ENCODE results near the gene SNX19.

SNX19 gene

DNA sequence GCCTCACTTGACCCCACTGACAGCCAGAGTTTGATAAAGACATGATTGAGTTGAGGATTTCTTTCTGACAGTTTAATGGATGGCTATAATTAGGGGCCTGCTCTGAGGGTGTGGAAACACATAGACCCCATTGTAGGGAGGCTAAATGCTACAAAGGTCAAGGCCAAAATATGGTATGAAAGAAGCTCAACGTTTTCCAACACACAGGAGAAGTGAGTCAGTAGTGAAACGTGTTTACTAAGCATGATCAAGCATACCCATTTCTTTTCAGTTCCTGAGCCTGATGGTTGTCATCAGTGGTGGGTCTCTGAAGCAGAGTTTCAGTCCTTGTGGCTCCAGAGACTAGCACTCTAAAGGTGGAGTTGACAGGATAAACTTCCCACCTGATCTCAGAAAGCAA lies 69.7 kb downstream of the SNX19 start:
- FAIRE-seq (no peak), DNase-seq (ENCODE audit: low spot score) (no peak)

DNA sequence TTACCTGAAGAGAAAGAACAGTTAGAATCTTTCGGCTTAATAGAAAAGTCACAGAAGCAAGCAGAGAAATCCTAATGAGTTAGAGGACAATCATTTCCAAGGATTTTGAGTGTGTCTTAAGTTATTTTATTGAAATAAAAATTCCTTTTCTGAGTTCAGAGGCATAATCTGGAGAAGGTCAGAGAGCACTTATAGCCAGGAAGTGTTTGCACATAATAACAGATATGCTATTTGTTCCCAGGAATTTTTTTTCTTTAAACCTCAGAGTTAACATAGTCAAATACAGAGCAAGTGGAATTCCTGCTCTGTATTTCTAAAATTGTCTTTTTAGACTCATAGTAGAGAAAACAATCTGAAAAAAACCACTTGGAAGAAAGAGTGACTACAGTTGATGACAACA lies 74.3 kb downstream of the SNX19 start:
- FAIRE-seq (no peak), DNase-seq (ENCODE audit: low spot score) (no peak)

DNA sequence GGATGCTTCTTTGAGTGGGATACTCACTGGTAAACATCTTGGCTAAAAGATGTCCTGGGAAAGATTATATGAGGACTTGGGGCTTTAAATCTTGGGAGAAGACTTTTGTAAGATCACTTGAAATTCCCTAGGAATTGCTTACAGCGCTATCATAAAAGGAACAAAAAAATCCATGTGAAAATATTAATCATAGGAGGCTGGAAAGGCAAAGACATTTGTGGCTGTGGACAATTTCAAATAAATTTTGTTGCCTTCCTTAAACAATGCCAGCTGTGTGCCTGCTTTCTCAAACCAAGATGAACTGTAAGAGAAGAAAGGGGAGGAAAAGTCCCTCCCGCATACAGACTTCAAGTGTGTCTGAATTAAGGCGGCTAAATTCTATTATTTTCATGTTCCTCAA lies 75.6 kb downstream of the SNX19 start:
- DNase-seq (ENCODE audit: low spot score), result no peak
- no peak for FAIRE-seq

DNA sequence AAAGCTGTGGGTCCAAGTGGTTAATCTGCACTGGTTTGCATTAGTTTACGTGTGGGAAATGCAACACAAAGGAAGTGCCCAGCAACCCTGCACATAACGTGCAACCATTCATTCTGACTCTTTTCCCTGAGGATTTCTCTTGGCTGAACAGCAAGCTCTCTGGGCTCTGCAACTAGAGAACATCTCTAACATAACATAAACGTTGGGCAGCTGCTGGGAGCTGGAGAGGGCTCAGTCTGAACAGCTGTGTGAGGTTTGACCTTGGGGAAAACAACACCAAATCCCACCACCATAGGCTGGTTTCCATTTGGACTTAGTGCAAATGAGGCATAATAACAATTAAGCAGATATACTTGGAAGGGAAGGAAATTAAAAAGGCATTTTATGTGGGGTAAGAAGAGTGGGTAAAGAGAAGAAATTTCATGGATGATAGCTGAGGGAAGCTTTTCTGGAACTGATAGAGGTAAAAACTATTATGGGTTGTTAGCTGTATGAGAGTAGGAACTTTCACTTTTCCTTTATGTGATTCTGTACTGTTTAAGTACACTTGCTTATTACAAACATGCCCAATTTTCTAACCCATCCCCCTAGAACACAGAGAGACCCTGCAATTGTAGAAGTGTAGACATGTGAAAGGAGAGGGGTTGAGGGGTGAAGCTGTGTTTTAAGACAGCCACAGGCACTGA lies 76.2 kb downstream of the SNX19 start:
- DNase-seq (ENCODE audit: low spot score) (no peak), FAIRE-seq (no peak)

DNA sequence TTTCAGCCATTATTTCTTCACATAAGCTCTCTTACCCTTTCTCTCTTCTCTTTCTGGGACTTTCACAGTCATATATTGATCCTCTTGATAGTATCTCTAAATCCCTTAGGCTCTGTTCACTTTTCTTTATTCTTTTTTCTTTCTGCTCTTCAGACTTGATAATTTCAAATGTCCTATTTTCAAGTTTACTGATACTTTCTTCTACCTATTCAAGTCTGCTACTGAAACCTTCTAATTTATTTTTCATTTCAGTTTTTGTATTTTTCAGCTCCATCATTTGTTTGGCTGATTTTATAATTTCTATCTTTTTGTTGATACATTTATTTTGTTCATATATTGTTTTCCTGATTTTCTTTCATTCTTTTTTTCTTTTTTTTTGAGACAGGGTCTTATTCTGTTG lies 79.1 kb downstream of the SNX19 start:
- FAIRE-seq (no peak), DNase-seq (ENCODE audit: low spot score) (no peak)

DNA sequence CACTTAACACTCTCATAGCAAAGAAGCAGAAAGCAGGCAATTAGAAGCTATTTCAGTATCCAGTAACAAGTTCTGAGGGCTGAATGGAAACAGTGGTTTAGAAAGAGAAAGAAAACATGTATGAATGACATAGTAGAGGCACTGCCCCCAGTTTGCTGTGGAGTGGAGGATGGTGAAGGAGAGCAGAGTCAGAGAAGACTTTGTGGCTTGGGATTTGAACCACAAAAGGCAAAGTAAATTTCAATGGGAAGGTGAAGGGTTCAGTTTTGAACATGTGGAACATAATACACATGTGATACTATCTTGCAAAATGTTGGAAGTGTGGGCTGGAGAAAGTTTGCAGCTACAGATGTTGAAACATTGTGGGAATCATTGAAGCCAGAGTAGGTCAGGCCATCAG lies 81.4 kb downstream of the SNX19 start:
- DNase-seq (ENCODE audit: low spot score) (no peak), FAIRE-seq (no peak)

DNA sequence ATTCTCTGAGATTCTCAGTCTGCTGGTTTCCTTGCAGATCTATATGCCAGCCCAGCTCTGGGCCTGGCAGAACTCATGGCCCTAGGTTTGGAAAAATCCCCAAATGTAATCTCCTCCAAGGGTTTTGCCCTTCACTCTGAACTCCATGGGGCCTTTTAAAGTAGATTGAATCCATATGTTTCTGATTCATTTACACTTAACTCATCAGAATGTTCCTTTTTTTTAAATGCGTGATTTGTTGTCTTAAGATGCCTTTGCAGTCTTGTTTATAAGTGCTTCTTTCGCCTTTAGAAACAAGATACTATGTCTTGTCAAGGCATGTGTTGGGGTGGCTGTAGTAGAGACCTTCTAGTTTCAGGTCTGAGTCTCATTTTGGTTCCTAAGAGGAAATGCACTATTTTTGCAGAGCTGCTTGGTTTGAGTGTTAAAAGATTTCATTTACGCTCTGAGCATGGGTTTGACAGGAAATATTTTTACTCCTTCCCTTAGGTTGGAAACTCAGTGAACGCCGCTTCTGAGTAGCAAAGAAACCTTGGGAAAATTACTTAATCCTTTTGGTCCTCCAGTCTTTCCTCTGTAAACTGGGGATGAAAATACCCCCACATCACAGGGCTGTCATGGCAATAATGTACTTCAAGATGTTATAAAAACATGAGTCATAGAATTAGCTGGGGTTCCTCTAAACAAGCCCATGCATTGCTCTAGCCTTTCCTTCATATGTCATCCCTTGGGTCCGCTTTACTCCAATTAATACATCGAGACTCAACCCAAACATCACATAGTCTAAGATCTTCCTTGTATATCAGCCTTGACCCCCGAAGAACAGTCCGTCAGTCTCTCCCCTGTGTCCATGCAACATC lies 83.5 kb downstream of the SNX19 start:
- no peak for DNase-seq (ENCODE audit: low spot score)
- FAIRE-seq, result no peak

DNA sequence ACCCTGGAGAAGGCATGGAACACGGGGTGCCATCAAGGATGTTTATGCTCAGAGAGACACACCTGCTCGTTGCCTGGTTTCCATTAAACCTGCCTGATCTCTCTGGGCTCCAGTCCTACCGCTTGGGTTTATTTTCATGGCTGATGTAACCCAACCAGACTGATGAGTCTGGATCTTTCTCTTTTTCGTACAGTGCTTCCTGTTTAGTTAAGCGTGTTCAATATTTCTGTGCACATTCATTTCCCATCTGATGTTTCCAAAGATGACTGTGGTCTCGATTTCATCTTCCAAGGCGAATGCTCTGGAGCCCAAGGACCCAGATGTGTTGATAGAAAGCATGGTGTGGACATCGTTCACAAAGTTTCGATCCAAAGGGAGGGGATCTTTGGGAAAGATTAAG lies 84.3 kb downstream of the SNX19 start:
- FAIRE-seq, result no peak
- no peak for DNase-seq (ENCODE audit: low spot score)

DNA sequence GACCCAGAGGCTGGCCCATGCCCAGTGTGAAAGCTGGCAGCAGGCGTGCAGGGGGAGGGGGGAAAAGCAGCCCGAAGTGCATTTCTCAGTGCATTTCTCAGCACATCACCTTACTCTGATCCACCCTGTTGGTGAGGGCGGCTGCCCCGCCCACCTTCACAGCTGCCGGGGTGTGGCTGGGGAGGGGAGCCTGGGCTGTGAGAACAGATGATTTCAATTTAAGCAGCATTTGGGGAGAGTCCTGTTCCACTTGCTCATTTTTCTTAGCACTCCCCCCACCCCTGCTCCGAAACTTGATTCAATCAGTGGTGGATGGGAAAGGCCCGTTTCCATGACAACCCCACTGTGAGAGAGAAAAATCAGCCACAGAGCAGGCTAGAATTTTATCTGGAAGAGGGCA lies 84.8 kb downstream of the SNX19 start:
- DNase-seq (ENCODE audit: low spot score) (no peak), FAIRE-seq (no peak)

DNA sequence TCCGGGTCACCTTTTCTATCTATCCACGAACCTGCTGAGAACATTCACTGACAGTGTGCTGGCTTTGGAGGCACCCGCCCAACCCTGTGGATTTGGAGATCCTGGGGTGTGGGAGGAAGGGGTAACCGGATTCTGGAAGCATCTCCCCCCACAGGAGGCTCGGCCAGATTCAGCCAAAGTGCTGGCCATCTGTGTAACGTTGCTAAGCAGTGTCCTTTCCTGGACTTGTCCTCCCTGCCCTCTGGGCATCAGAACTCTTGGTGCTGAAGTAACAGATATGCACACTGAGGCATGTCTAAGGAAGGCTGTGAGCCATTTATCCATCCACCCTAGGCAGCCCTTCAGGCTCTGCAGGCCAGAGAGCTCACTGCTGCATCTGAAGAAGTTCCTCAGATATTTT lies 85.7 kb downstream of the SNX19 start:
- DNase-seq (ENCODE audit: low spot score) (no peak), FAIRE-seq (no peak)

DNA sequence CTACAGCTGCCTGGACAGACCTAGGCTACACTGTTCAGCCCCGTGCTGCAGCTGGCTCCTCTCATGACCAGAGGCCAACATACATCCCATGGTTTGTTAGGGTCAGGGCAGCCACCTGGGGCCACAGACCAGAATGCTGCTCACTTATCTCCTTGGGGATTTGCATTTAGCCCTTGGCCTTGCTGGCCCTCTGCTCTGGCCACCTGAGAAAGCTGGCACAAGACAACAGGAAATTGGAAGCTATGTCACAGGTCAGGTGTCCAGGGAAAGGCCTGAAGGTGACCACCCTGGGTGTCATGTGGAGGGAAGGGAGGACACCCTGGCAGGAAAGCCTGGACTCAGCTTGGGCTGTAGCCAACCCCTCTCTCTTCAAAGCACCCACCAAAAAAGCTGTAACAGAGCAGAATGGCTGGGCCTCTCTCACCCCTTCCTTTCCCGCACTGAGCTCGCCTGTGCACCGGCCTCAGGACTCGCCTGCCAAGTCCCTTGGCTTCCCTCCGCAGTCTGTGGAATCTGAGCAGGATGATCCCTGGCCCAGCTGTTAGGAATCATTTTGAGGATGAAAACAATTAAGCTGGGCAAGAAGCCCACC lies 86.3 kb downstream of the SNX19 start:
- DNase-seq (ENCODE audit: low spot score) (no peak), FAIRE-seq (no peak)

DNA sequence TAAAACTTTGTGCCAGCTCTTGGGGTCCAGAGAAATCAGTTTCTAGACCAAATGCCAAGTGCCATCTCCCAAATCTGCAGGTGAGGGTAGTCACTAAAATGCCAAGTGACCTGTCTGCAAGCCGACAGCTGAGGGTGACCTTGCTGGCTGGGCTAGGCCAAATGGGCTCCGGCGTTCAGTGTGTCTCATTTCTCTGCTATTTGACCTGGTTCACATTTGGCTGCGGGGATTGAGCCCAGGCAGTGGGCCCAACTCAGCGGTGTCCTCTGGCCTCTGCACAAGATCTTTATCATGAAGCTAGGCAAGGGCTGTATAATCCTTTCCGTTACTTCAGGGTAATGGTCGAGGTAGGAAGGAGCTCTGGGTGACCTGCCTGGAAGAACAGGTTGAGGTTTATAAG lies 87.5 kb downstream of the SNX19 start:
- no peak for FAIRE-seq
- no peak for DNase-seq (ENCODE audit: low spot score)

DNA sequence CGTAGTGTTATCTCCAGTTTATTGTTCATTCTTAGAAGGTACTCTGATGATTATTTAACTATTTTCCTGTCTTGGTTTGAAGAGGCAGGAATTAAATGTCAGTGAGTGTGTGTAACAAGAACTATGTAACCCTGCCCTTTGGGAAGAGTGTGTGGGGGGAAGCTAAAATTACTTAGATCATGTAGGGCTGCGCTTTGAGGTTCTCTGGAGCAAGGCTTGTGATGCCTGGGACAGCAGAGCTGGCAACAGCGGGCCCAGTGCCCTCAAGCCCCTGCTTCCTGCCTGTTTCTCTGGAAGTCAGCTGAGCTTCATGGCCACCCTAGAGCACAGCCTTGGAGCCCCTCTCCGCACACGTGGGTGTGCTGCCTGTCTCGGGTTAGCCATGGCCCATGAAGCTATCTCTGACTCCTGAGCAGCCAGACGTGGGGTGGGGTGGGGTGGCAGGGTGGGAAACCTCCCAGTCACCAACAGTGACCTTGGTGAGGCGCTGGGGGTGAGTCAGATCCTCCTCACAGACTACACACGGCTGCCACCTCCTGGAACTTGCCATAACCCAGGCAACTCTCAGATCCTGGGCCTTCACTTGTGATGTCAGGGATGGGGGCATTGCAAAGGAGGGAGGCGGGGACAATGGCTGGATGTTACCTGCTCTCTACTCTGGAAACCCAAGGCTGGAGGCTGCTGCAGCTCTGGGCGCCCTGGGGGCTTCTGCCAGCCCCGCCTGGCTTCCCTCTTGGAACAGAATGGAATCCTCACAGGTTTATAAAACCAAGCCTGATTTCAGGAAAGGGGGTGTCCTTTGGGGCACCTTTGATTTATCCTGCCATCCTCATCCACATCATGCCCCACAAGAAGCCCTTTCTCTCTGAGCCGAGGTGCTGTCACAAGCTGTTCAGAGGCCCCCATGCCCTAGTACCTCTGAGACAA lies 88.6 kb downstream of the SNX19 start:
- FAIRE-seq (no peak), DNase-seq (ENCODE audit: low spot score) (peak; percentile 85)

DNA sequence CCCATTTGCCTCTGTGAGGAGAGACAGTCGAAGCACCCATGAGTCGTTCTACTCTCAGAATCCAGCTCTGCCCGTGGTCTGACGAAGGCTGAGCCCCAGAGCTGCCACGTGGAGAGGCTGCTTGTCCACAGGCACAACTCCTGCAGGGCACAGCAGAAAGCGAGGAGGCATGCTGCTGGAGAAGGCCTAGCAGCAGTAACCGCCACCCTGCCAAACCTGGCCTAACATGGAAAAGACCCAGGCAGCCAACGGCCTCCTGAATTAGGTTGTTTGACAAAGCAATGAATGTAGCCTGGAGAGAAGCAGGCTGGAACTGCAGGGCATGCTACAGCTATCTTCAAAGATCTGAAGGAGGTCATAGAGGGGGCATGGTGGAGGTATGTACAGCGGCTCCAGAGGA lies 89.7 kb downstream of the SNX19 start:
- DNase-seq (ENCODE audit: low spot score) (no peak), FAIRE-seq (no peak)

DNA sequence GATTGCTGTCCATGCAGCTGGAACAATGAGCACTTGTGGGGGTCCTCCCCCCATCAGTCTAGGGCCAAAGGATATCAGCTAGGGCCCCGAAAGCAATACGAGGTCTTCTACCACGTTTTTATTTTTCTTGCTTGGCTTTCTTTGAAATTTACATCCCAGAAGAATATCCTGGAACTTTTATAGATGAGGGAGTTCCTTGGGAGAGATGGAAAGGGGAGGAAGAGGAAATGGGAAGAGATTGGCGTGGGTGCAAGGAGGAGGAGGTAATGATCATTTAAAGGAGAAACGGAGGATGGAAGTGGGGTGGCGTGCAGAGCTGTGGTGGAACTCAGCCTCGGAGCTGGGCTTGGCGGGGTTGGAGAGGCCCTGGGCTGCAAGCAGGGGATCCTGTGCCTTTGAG lies 90.3 kb downstream of the SNX19 start:
- DNase-seq (ENCODE audit: low spot score), result no peak
- no peak for FAIRE-seq

DNA sequence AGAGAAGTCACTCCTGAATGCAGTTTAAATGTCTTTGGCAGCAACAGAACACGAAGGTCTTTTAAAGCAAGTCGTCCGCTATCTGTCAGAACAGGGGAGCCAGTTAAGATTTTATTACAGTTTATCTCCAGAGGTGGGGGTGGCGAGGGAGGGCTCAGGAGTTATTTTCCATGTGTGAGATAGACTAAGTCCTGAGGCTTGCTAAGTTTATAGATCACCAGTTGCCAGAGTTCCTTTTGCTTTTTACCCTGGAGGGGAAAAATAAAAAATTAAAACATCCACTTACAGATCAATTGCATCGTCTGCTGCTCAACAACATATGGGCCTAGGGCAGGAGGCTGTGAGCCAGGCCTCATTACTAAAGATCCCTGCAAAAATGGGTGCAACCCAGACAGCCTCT lies 90.7 kb downstream of the SNX19 start:
- FAIRE-seq, result no peak
- no peak for DNase-seq (ENCODE audit: low spot score)

All from urothelium cell line (cell line).